B cell (primary cell): Measurements from ENCODE around the gene KIF22.

Source experiments
- CTCF ChIP-seq: fragments of 200-600 bp; IDR thresholded peaks from one replicate; pipeline ENCODE4 v1.8.0; 2022; ENCODE audit warnings: antibody characterized with exemption, mild to moderate bottlenecking
- EZH2 ChIP-seq: IDR thresholded peaks from 2 replicates; pipeline ENCODE4 v1.6.1; 2012; ENCODE audit warnings: borderline replicate concordance, low read depth, mild to moderate bottlenecking, moderate library complexity, low read length; ENCODE audit not compliant: insufficient read depth, poor library complexity, severe bottlenecking

- TF ChIP-seq CTCF = no peak
- TF ChIP-seq EZH2 = no peak
Observed at GRCh38 chr16:29837841-29838240, 47.3 kb downstream of the KIF22 start.
